HUES6 (cell line): Measurements from ENCODE around the gene HLA-DMA.

ENCODE experiments used
- H3K27ac ChIP-seq: 2 replicates; pipeline ENCODE4 v1.7.0; 2013; ENCODE audit warnings: low read depth, mild to moderate bottlenecking, low read length, inconsistent platforms
- H3K27me3 ChIP-seq: 2 replicates; pipeline ENCODE4 v1.6.1; 2013; ENCODE audit warnings: low read length; ENCODE audit not compliant: control insufficient read depth, insufficient read depth
- H3K36me3 ChIP-seq: 2 replicates; pipeline ENCODE4 v1.6.1; 2013; ENCODE audit warnings: low read length; ENCODE audit not compliant: control insufficient read depth, insufficient read depth
- H3K4me1 ChIP-seq: 2 replicates; pipeline ENCODE4 v1.6.1; 2013; ENCODE audit warnings: low read length; ENCODE audit not compliant: control insufficient read depth, insufficient read depth
- H3K4me3 ChIP-seq: 2 replicates; pipeline ENCODE4 v1.5.1; 2013; ENCODE audit warnings: low read depth, low read length
- H3K9ac ChIP-seq: one replicate; pipeline ENCODE4 v1.6.1; 2013; ENCODE audit warnings: mild to moderate bottlenecking, low read length
- H3K9me3 ChIP-seq: 2 replicates; pipeline ENCODE4 v1.6.1; 2013; ENCODE audit warnings: low read depth, low read length; ENCODE audit not compliant: control insufficient read depth, insufficient read depth

The HLA-DMA gene

DNA sequence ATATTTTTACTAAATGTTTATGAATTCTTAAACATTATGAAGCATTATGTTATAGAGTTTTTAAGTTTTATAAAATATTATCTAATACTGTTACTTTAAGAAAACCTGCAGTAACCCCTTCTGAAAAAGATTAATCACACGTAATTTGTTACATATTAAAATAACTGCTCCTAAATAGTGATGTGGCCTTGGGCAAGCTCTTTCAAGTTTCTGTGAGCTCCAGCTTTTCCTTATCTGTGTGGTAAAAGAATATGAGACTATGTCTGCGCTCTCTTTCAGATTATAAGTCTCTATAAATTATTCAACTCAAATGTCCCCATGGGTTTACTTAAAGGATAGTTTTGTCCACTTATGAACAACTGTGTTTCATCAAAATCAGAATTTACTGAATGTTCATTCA is 44.0 kb downstream of the HLA-DMA start:
- H3K9me3 ChIP-seq: no peaks in the 10 kb centered on the region
- H3K4me3 ChIP-seq: no peak overlapping the region
- no peak overlapping the region for H3K9ac ChIP-seq
- H3K27me3 ChIP-seq: peaks cover 13% of the 10 kb centered on the region; the same call in 1 of the 2 replicates
- no peaks in the 10 kb centered on the region for H3K4me1 ChIP-seq
- H3K36me3 ChIP-seq: no peaks in the 10 kb centered on the region
- no peak overlapping the region for H3K27ac ChIP-seq

DNA sequence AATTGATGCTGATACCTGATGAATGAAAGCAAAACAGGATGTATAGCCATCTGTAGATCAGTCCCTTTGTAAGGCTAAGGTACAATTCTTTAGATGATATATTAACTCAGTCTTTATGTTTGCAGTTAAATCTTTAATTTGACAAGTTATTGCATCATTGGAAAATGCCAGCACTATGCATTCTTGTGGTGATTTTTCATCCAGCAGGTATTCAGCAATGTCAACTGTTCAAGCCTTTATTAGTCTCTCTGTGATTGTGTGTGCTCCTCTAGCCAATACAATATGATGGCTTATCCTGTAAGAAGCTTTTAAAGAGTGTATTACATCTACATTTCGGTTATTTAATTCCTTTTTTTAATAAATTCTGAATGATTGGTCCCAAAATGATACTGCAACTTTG is 46.4 kb downstream of the HLA-DMA start:
- Histone ChIP-seq H3K4me3 (no peak overlapping the region), H3K9ac (no peak overlapping the region), H3K9me3 (no peaks in the 10 kb centered on the region), H3K27ac (no peak overlapping the region), H3K4me1 (no peaks in the 10 kb centered on the region), H3K36me3 (no peaks in the 10 kb centered on the region), H3K27me3 (peaks cover 4% of the 10 kb centered on the region; the same call in 1 of the 2 replicates)

DNA sequence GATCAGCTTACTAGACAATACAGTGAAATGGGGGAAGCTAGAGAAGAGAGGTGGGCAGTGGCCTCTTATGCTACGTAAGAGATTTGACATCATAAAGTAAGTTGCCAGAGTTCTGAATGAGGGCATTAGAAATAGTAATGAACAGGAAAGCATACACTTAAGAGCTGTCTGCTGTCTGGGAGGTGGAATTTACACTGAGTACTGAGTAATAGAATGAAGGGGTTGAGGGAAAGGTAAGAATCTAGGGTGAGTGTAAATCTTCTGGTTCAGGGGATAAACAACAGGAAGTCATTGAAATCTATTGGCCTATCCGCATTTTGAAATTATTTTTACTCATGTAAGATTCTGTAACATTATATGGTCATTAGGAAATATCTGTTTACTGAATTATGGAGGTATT is 47.8 kb downstream of the HLA-DMA start:
- Histone ChIP-seq H3K4me3 (no peak overlapping the region), H3K27me3 (peaks cover 3% of the 10 kb centered on the region; the same call in 1 of the 2 replicates), H3K4me1 (no peaks in the 10 kb centered on the region), H3K9ac (no peak overlapping the region), H3K36me3 (no peaks in the 10 kb centered on the region; the same call in 1 of the 2 replicates), H3K9me3 (no peaks in the 10 kb centered on the region), H3K27ac (no peak overlapping the region)

DNA sequence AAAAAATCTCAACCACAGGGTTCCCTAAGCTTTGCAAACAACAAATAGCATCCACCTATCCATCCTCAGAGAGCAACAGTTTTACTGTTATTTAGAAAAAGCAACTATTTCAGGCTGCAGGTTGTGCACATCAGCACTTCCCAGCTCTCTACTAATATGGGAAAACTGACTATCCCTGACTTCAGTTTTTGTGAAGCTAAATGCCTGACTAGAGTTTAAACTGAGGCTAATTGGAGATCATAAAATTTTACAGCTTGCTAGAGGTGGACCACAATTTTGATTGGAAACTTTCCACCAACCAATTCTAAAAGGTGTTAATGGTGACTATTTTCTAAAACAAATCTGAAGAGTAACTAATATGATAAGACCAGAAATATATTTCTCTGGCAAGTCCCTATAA is 48.9 kb downstream of the HLA-DMA start:
- no peak overlapping the region for H3K4me3 ChIP-seq
- no peak overlapping the region for H3K9ac ChIP-seq
- peaks cover 3% of the 10 kb centered on the region; the same call in 1 of the 2 replicates for H3K27me3 ChIP-seq
- H3K36me3 ChIP-seq: no peaks in the 10 kb centered on the region; the same call in 1 of the 2 replicates
- H3K9me3 ChIP-seq: no peaks in the 10 kb centered on the region
- no peak overlapping the region for H3K27ac ChIP-seq
- H3K4me1 ChIP-seq: no peaks in the 10 kb centered on the region
